Esophagus (tissue), 2 donors: ENCODE data around the gene LCORL. TPM values are rescaled to one million over a fixed set of nuclear protein-coding genes. Genes with fewer than 3 reads are reported as not detected.

Experiments
- H3K27ac ChIP-seq, 2 donors: one replicate each; pipeline ENCODE4 v1.5.1; 2013; ENCODE audit warnings: low read depth in 2 of 2, mild to moderate bottlenecking in 2 of 2, inconsistent platforms in 1 of 2, low read length in 1 of 2, moderate library complexity in 1 of 2
- H3K27me3 ChIP-seq, 2 donors: one replicate each; pipeline ENCODE4 v1.6.1; 2013; ENCODE audit warnings: low read length in 2 of 2, control low read depth in 1 of 2, mild to moderate bottlenecking in 1 of 2; ENCODE audit not compliant: insufficient read depth in 2 of 2, control insufficient read depth in 1 of 2
- H3K36me3 ChIP-seq, 2 donors: one replicate each; pipeline ENCODE4 v1.6.1; 2013; ENCODE audit warnings: low read length in 1 of 2; ENCODE audit not compliant: control insufficient read depth in 2 of 2, insufficient read depth in 2 of 2
- H3K4me1 ChIP-seq, 2 donors: one replicate each; pipeline ENCODE4 v1.6.1; 2013; ENCODE audit warnings: low read length in 1 of 2; ENCODE audit not compliant: control insufficient read depth in 2 of 2, insufficient read depth in 2 of 2
- H3K4me3 ChIP-seq, 2 donors: one replicate each; pipeline ENCODE4 v1.5.1; 2013; ENCODE audit warnings: low read length in 2 of 2, mild to moderate bottlenecking in 2 of 2, low read depth in 1 of 2, moderate library complexity in 1 of 2
- H3K9me3 ChIP-seq, 2 donors: one replicate each; pipeline ENCODE4 v1.6.1; 2013; ENCODE audit warnings: mild to moderate bottlenecking in 2 of 2, low read depth in 1 of 2, low read length in 1 of 2, moderate library complexity in 1 of 2; ENCODE audit not compliant: control insufficient read depth in 2 of 2, insufficient read depth in 1 of 2
- WGBS, 2 donors: extraction: QIAGEN DNeasy Blood & Tissue Kit; methylation state at CpG; one replicate each; pipeline ENCODE4 v1.1.7; 2013; 5-methylcytosine and 5-hydroxymethylcytosine counted together
- polyA plus RNA-seq, 2 donors: library from polyadenylated mRNA; stranded (reverse); fragments of 200-250 nt; gene quantifications; one replicate each; pipeline ENCODE4 v1.2.3, GENCODE V29; 2013
- donor health status: healthy with polysubstance abuse.
- donor health status: Bipolar disorder and iron deficiency.

The LCORL gene
- polyA plus RNA-seq, 2 donors: 1.8 to 2.1 TPM

GRCh38 chr4:17995165-17995564 lies 26.4 kb downstream of the LCORL start:
- no peaks in the 10 kb centered on the region for H3K27me3 ChIP-seq
- 76 to 85% methylated on average over 2 of the region's 2 CpGs for WGBS, 2 donors
- no peak overlapping the region for H3K4me3 ChIP-seq
- H3K27ac ChIP-seq: no peak overlapping the region
- H3K9me3 ChIP-seq: no peaks in the 10 kb centered on the region
- H3K36me3 ChIP-seq: no peaks in the 10 kb centered on the region
- H3K4me1 ChIP-seq: no peaks in the 10 kb centered on the region

GRCh38 chr4:17985832-17986231 lies 35.7 kb downstream of the LCORL start:
- Histone ChIP-seq H3K27ac (no peak overlapping the region), H3K4me3 (no peak overlapping the region), H3K4me1 (no peaks in the 10 kb centered on the region), H3K36me3 (no peaks in the 10 kb centered on the region), H3K27me3 (no peaks in the 10 kb centered on the region), H3K9me3 (peaks cover 0 to 3% of the 10 kb centered on the region in 2 donors)
- WGBS, 2 donors: 98 to 100% methylated on average over 2 of the region's 2 CpGs

GRCh38 chr4:17981063-17981462 lies 40.5 kb downstream of the LCORL start:
- 62 to 73% methylated on average over 1 of the region's 1 CpG for WGBS, 2 donors
- H3K4me1 ChIP-seq: no peaks in the 10 kb centered on the region
- H3K4me3 ChIP-seq: no peak overlapping the region
- no peak overlapping the region for H3K27ac ChIP-seq
- no peaks in the 10 kb centered on the region for H3K27me3 ChIP-seq
- H3K36me3 ChIP-seq: no peaks in the 10 kb centered on the region
- no peaks in the 10 kb centered on the region for H3K9me3 ChIP-seq

GRCh38 chr4:17968721-17969120 lies 52.8 kb downstream of the LCORL start:
- Histone ChIP-seq H3K4me1 (no peaks in the 10 kb centered on the region), H3K27me3 (no peaks in the 10 kb centered on the region), H3K36me3 (no peaks in the 10 kb centered on the region), H3K4me3 (no peak overlapping the region), H3K9me3 (no peaks in the 10 kb centered on the region), H3K27ac (no peak overlapping the region)

GRCh38 chr4:17967078-17967477 lies 54.5 kb downstream of the LCORL start:
- H3K27ac ChIP-seq: no peak overlapping the region
- no peaks in the 10 kb centered on the region for H3K36me3 ChIP-seq
- H3K4me1 ChIP-seq: no peaks in the 10 kb centered on the region
- H3K4me3 ChIP-seq: no peak overlapping the region
- H3K27me3 ChIP-seq: no peaks in the 10 kb centered on the region
- no peaks in the 10 kb centered on the region for H3K9me3 ChIP-seq
- WGBS, 2 donors: 86 to 88% methylated on average over 1 of the region's 1 CpG

- Histone ChIP-seq H3K36me3 (no peaks in the 10 kb centered on the region), H3K27me3 (no peaks in the 10 kb centered on the region), H3K27ac (no peak overlapping the region), H3K4me1 (no peaks in the 10 kb centered on the region), H3K4me3 (no peak overlapping the region), H3K9me3 (no peaks in the 10 kb centered on the region)
- WGBS, 2 donors: 95 to 98% methylated on average over 1 of the region's 1 CpG
Measured at GRCh38 chr4:17966312-17966711, 55.2 kb downstream of the LCORL start.

- Histone ChIP-seq H3K4me1 (no peaks in the 10 kb centered on the region), H3K4me3 (no peak overlapping the region), H3K27me3 (no peaks in the 10 kb centered on the region), H3K9me3 (no peaks in the 10 kb centered on the region), H3K27ac (no peak overlapping the region), H3K36me3 (no peaks in the 10 kb centered on the region)
- 85 to 89% methylated on average over 7 of the region's 7 CpGs for WGBS, 2 donors
Measured at GRCh38 chr4:17964576-17964975, 57.0 kb downstream of the LCORL start.

GRCh38 chr4:17962171-17962570 lies 59.4 kb downstream of the LCORL start:
- Histone ChIP-seq H3K4me1 (no peaks in the 10 kb centered on the region), H3K4me3 (no peak overlapping the region), H3K36me3 (no peaks in the 10 kb centered on the region), H3K9me3 (no peaks in the 10 kb centered on the region), H3K27ac (no peak overlapping the region), H3K27me3 (no peaks in the 10 kb centered on the region)
- WGBS, 2 donors: 90 to 96% methylated on average over 2 of the region's 2 CpGs

- no peak overlapping the region for H3K27ac ChIP-seq
- no peaks in the 10 kb centered on the region for H3K27me3 ChIP-seq
- H3K4me3 ChIP-seq: no peak overlapping the region
- H3K4me1 ChIP-seq: no peaks in the 10 kb centered on the region
- H3K36me3 ChIP-seq: no peaks in the 10 kb centered on the region
- no peaks in the 10 kb centered on the region for H3K9me3 ChIP-seq
Measured at GRCh38 chr4:17961249-17961648, 60.3 kb downstream of the LCORL start.

- Histone ChIP-seq H3K27ac (no peak overlapping the region), H3K36me3 (no peaks in the 10 kb centered on the region), H3K4me3 (no peak overlapping the region), H3K9me3 (no peaks in the 10 kb centered on the region), H3K27me3 (no peaks in the 10 kb centered on the region), H3K4me1 (no peaks in the 10 kb centered on the region)
- 84 to 95% methylated on average over 3 of the region's 3 CpGs for WGBS, 2 donors
Measured at GRCh38 chr4:17958181-17958580, 63.4 kb downstream of the LCORL start.
